Natural killer cell (primary cell): Measurements from ENCODE around the gene PACRG. TPM values are rescaled to one million over a fixed set of nuclear protein-coding genes. Genes with fewer than 3 reads are reported as not detected.

Experiments used
- ATAC-seq, 3 donors: fragments of 150-1000 bp in 2 of 3; fragments of 200-7000 bp in 1 of 3; cut with Tn5 transposase; 1 replicate in 1 of 3; 2 replicates in 2 of 3; pipeline ENCODE4 v1.10.0; 2021; ENCODE audit warnings: mild to moderate bottlenecking in 2 of 3, moderate library complexity in 2 of 3
- DNase-seq, 2 donors: peaks; one replicate each; pipeline versions ENCODE4 v3.0.0 to v3.0.0-alpha.2; 2013 to 2021; ENCODE audit warnings: mixed read lengths in 1 of 2
- H3K27ac ChIP-seq: one replicate; pipeline ENCODE4 v1.5.1; 2013; ENCODE audit warnings: mild to moderate bottlenecking, low read length
- H3K27me3 ChIP-seq: one replicate; pipeline ENCODE4 v1.6.1; 2013; ENCODE audit warnings: low read length; ENCODE audit not compliant: control insufficient read depth, insufficient read depth
- H3K36me3 ChIP-seq: one replicate; pipeline ENCODE4 v1.6.1; 2013; ENCODE audit warnings: low read length; ENCODE audit not compliant: control insufficient read depth, insufficient read depth
- H3K4me1 ChIP-seq: one replicate; pipeline ENCODE4 v1.6.1; 2013; ENCODE audit warnings: low read length; ENCODE audit not compliant: control insufficient read depth, insufficient read depth
- H3K4me3 ChIP-seq: one replicate; pipeline ENCODE4 v1.5.1; 2013; ENCODE audit warnings: low read length
- H3K9me3 ChIP-seq: one replicate; pipeline ENCODE4 v1.6.1; 2013; ENCODE audit warnings: low read length; ENCODE audit not compliant: control insufficient read depth, insufficient read depth
- H3K27ac Mint-ChIP-seq, 2 donors: one replicate each; pipeline ENCODE4 v1.8.0; 2022; ENCODE audit warnings: mild to moderate bottlenecking in 2 of 2, mixed read lengths in 2 of 2, moderate library complexity in 1 of 2
- H3K27me3 Mint-ChIP-seq, 2 donors: one replicate each; pipeline ENCODE4 v1.8.0; 2022; ENCODE audit warnings: low read depth in 2 of 2, mixed read lengths in 2 of 2
- H3K36me3 Mint-ChIP-seq: one replicate; pipeline ENCODE4 v1.8.0; 2022; ENCODE audit warnings: mixed read lengths
- H3K4me1 Mint-ChIP-seq, 2 donors: one replicate each; pipeline ENCODE4 v1.8.0; 2022; ENCODE audit warnings: mixed read lengths in 2 of 2
- H3K4me3 Mint-ChIP-seq: one replicate; pipeline ENCODE4 v1.8.0; 2022; ENCODE audit warnings: mild to moderate bottlenecking, moderate library complexity, mixed read lengths
- H3K9me3 Mint-ChIP-seq, 2 donors: one replicate each; pipeline ENCODE4 v1.8.0; 2022; ENCODE audit warnings: mixed read lengths in 2 of 2
- WGBS: methylation state at CpG from one replicate; pipeline ENCODE4 v1.1.7; 2013; ENCODE audit warnings: missing lambda C conversion rate; ENCODE audit not compliant: insufficient coverage; 5-methylcytosine and 5-hydroxymethylcytosine counted together
- intact Hi-C: fragments of 100-400 bp; cut with micrococcal nuclease; formaldehyde crosslinking; loops from one replicate; pipeline ENCODE4 v1.14.2; 2022
- total RNA-seq, 4 donors: library from RNA; stranded (reverse); fragments of 120-200 nt in 1 of 4; gene quantifications; one replicate each; pipeline versions ENCODE4 v1.2.3 to v1.2.4, GENCODE V29; 2013 to 2022
- TF ChIP-seq, protein P1 (sequence below): fragments of 200-600 bp; IDR thresholded peaks from one replicate; pipeline ENCODE4 v1.8.0; 2022; ENCODE audit warnings: antibody characterized with exemption

PACRG gene
- total RNA-seq, 3 donors from 2014 or later (not counting 1 experiment from before 2014, with no cell fraction given): 0.52 TPM; not detected in 2

- H3K27ac Mint-ChIP-seq: no peak overlapping the region
- ATAC-seq: no peak
- no peak overlapping the region for H3K4me3 ChIP-seq
- H3K9me3 ChIP-seq: peaks cover 4% of the 10 kb centered on the region
- DNase-seq: no peak
- intact Hi-C loops: no loop called here
- H3K4me1 Mint-ChIP-seq: no peaks in the 10 kb centered on the region
- H3K27me3 Mint-ChIP-seq: no peaks in the 10 kb centered on the region
- H3K9me3 Mint-ChIP-seq: no peaks in the 10 kb centered on the region
- H3K36me3 ChIP-seq: no peaks in the 10 kb centered on the region
- TF ChIP-seq, protein P1, sequence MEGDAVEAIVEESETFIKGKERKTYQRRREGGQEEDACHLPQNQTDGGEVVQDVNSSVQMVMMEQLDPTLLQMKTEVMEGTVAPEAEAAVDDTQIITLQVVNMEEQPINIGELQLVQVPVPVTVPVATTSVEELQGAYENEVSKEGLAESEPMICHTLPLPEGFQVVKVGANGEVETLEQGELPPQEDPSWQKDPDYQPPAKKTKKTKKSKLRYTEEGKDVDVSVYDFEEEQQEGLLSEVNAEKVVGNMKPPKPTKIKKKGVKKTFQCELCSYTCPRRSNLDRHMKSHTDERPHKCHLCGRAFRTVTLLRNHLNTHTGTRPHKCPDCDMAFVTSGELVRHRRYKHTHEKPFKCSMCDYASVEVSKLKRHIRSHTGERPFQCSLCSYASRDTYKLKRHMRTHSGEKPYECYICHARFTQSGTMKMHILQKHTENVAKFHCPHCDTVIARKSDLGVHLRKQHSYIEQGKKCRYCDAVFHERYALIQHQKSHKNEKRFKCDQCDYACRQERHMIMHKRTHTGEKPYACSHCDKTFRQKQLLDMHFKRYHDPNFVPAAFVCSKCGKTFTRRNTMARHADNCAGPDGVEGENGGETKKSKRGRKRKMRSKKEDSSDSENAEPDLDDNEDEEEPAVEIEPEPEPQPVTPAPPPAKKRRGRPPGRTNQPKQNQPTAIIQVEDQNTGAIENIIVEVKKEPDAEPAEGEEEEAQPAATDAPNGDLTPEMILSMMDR: no peak
- H3K4me1 ChIP-seq: no peaks in the 10 kb centered on the region
- 90% methylated on average over 27 of the region's 27 CpGs for WGBS
- no peaks in the 10 kb centered on the region for H3K36me3 Mint-ChIP-seq
- H3K27me3 ChIP-seq: no peaks in the 10 kb centered on the region
- no peak overlapping the region for H3K4me3 Mint-ChIP-seq
- no peak overlapping the region for H3K27ac ChIP-seq
Measured at GRCh38 chr6:163099621-163100171, 371.9 kb downstream of the PACRG start.

DNA sequence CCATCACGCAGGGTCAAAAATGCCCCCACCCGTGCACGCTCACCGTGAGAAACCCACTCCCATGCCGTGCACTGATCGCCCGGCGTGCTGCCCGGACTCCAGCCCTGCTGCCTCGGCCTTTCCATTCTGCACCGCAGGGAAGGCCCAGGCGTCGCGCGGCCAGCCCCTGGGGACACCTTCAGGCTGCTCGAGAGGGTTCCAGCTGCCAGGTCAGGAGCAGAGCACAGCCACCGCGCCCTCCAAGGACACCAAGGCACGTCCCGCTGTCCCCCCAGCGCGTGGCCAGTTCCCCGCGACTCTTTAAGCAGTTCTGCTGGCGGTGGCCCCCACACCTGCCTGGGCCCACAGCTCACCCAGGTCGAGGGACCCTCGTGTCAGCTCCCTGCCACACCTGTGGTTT is 372.5 kb downstream of the PACRG start:
- DNase-seq: no peak
- no peak overlapping the region for H3K27ac Mint-ChIP-seq
- Histone ChIP-seq H3K27ac (no peak overlapping the region), H3K4me1 (no peaks in the 10 kb centered on the region), H3K36me3 (no peaks in the 10 kb centered on the region), H3K27me3 (no peaks in the 10 kb centered on the region), H3K4me3 (no peak overlapping the region), H3K9me3 (peaks cover 4% of the 10 kb centered on the region)
- TF ChIP-seq, protein P1: no peak
- H3K27me3 Mint-ChIP-seq: no peaks in the 10 kb centered on the region
- WGBS: 89% methylated on average over 27 of the region's 27 CpGs
- no peaks in the 10 kb centered on the region for H3K9me3 Mint-ChIP-seq
- intact Hi-C loops: no loop called here
- H3K36me3 Mint-ChIP-seq: no peaks in the 10 kb centered on the region
- no peak for ATAC-seq
- no peaks in the 10 kb centered on the region for H3K4me1 Mint-ChIP-seq
- no peak overlapping the region for H3K4me3 Mint-ChIP-seq

- H3K4me1 ChIP-seq: no peaks in the 10 kb centered on the region
- no peak overlapping the region for H3K27ac ChIP-seq
- no peak overlapping the region for H3K4me3 Mint-ChIP-seq
- TF ChIP-seq, protein P1: no peak
- intact Hi-C loops: no loop called here
- no peak overlapping the region for H3K27ac Mint-ChIP-seq
- H3K27me3 ChIP-seq: no peaks in the 10 kb centered on the region
- H3K36me3 ChIP-seq: no peaks in the 10 kb centered on the region
- ATAC-seq (no peak), DNase-seq (no peak)
- H3K9me3 Mint-ChIP-seq: peaks cover 5 to 10% of the 10 kb centered on the region in 2 donors
- H3K4me1 Mint-ChIP-seq: no peaks in the 10 kb centered on the region
- no peak overlapping the region for H3K4me3 ChIP-seq
- no peaks in the 10 kb centered on the region for H3K27me3 Mint-ChIP-seq
- H3K36me3 Mint-ChIP-seq: peaks cover 10% of the 10 kb centered on the region
- WGBS: 80% methylated on average over 1 of the region's 2 CpGs
- H3K9me3 ChIP-seq: peaks cover 6% of the 10 kb centered on the region
Measured at GRCh38 chr6:163113358-163113962, 385.7 kb downstream of the PACRG start.

DNA sequence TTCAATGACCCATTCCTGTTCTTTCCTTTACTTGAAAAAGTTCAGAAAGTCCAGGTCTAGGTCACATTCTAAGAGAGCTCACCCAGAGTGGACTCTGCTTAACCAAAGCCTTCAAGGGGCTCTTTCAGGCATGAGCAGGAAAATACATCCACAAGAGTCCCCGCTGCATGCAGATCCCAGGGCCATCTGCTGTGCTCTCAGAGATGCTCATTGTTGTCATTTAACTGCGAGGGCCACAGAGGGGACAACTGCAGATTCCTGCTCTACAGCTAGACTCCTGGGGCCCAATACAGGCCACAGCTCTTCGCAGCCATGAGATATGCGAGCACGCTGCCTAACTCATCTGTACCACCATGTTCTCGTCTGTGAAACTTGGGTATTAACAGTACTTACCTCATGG is 391.2 kb downstream of the PACRG start:
- H3K4me1 Mint-ChIP-seq: no peaks in the 10 kb centered on the region
- intact Hi-C loops: no loop called here
- TF ChIP-seq, protein P1: no peak
- no peaks in the 10 kb centered on the region for H3K36me3 Mint-ChIP-seq
- Histone ChIP-seq H3K27ac (no peak overlapping the region), H3K36me3 (no peaks in the 10 kb centered on the region), H3K4me3 (no peak overlapping the region), H3K27me3 (no peaks in the 10 kb centered on the region), H3K9me3 (no peaks in the 10 kb centered on the region), H3K4me1 (no peaks in the 10 kb centered on the region)
- H3K27ac Mint-ChIP-seq: no peak overlapping the region
- WGBS: 81% methylated on average over 6 of the region's 6 CpGs
- DNase-seq (no peak), ATAC-seq (no peak)
- H3K27me3 Mint-ChIP-seq: no peaks in the 10 kb centered on the region
- H3K9me3 Mint-ChIP-seq: peaks cover 2 to 5% of the 10 kb centered on the region in 2 donors
- H3K4me3 Mint-ChIP-seq: no peak overlapping the region
